H9 (cell line): ENCODE results near the gene EXOC5. TPM values are rescaled to one million over a fixed set of nuclear protein-coding genes. Genes with fewer than 3 reads are reported as not detected.

ENCODE experiments used
- DNase-seq: peaks from one replicate; pipeline ENCODE4 v3.0.0-alpha.2; 2017
- H2AFZ ChIP-seq: one replicate; pipeline ENCODE4 v1.6.1; 2013; ENCODE audit warnings: mild to moderate bottlenecking, low read length, control low read depth, moderate library complexity
- H2AK5ac ChIP-seq: 2 replicates; pipeline ENCODE4 v1.6.1; 2013; ENCODE audit warnings: low read length, control low read depth, mixed read lengths; ENCODE audit not compliant: insufficient read length
- H2BK120ac ChIP-seq: one replicate; pipeline ENCODE4 v1.6.1; 2013; ENCODE audit warnings: low read depth, mild to moderate bottlenecking, low read length, control low read depth, inconsistent platforms; ENCODE audit not compliant: poor library complexity, severe bottlenecking
- H2BK12ac ChIP-seq: 2 replicates; pipeline ENCODE4 v1.6.1; 2013; ENCODE audit warnings: low read length, control low read depth, mixed read lengths, low read depth; ENCODE audit not compliant: insufficient read length
- H2BK15ac ChIP-seq: 2 replicates; pipeline ENCODE4 v1.6.1; 2013; ENCODE audit warnings: low read depth, low read length, control low read depth
- H2BK20ac ChIP-seq: one replicate; pipeline ENCODE4 v1.6.1; 2013; ENCODE audit warnings: low read depth, mild to moderate bottlenecking, low read length, control low read depth, inconsistent platforms; ENCODE audit not compliant: poor library complexity, severe bottlenecking
- H2BK5ac ChIP-seq: 2 replicates; pipeline ENCODE4 v1.6.1; 2013; ENCODE audit warnings: low read length, control low read depth, mixed read lengths; ENCODE audit not compliant: insufficient read length
- H3K14ac ChIP-seq: 2 replicates; pipeline ENCODE4 v1.6.1; 2013; ENCODE audit warnings: low read length, control low read depth; ENCODE audit not compliant: insufficient read depth
- H3K18ac ChIP-seq: 2 replicates; pipeline ENCODE4 v1.6.1; 2013; ENCODE audit warnings: low read depth, mild to moderate bottlenecking, mixed read lengths, low read length, control low read depth; ENCODE audit not compliant: insufficient read length
- H3K23ac ChIP-seq: 2 replicates; pipeline ENCODE4 v1.6.1; 2013; ENCODE audit warnings: low read length, control low read depth, mixed read lengths, low read depth; ENCODE audit not compliant: insufficient read length
- H3K23me2 ChIP-seq: 2 replicates; pipeline ENCODE4 v1.6.1; 2013; ENCODE audit warnings: low read depth, mild to moderate bottlenecking, mixed read lengths, low read length, control low read depth; ENCODE audit not compliant: insufficient read length, poor library complexity, severe bottlenecking
- H3K27ac ChIP-seq: 2 replicates; pipeline ENCODE4 v1.5.1; 2013; ENCODE audit warnings: low read length, control low read depth, mixed read lengths, low read depth; ENCODE audit not compliant: insufficient read length
- H3K27me3 ChIP-seq: 2 replicates; pipeline ENCODE4 v1.6.1; 2013; ENCODE audit warnings: low read length, control low read depth, inconsistent platforms; ENCODE audit not compliant: insufficient read depth
- H3K4ac ChIP-seq: 2 replicates; pipeline ENCODE4 v1.6.1; 2013; ENCODE audit warnings: low read depth, mild to moderate bottlenecking, control low read depth, inconsistent platforms, low read length, moderate library complexity
- H3K4me1 ChIP-seq: 2 replicates; pipeline ENCODE4 v1.6.1; 2013; ENCODE audit warnings: low read length, control low read depth, inconsistent platforms; ENCODE audit not compliant: insufficient read depth
- H3K4me2 ChIP-seq: 2 replicates; pipeline ENCODE4 v1.6.1; 2013; ENCODE audit warnings: low read length, control low read depth, mixed read lengths; ENCODE audit not compliant: insufficient read length, insufficient read depth
- H3K56ac ChIP-seq: 2 replicates; pipeline ENCODE4 v1.6.1; 2013; ENCODE audit warnings: low read depth, mild to moderate bottlenecking, mixed read lengths, low read length, control low read depth; ENCODE audit not compliant: insufficient read length
- H3K79me1 ChIP-seq: 2 replicates; pipeline ENCODE4 v1.6.1; 2013; ENCODE audit warnings: low read depth, mild to moderate bottlenecking, moderate library complexity, low read length, control low read depth, inconsistent platforms; ENCODE audit not compliant: insufficient read depth, poor library complexity, severe bottlenecking
- H3K79me2 ChIP-seq: 2 replicates; pipeline ENCODE4 v1.6.1; 2013; ENCODE audit warnings: low read length, control low read depth, inconsistent platforms; ENCODE audit not compliant: insufficient read depth
- H3K9ac ChIP-seq: 2 replicates; pipeline ENCODE4 v1.6.1; 2013; ENCODE audit warnings: low read length, control low read depth, mixed read lengths; ENCODE audit not compliant: insufficient read length; ENCODE audit errors: extremely low read depth
- H3K9me3 ChIP-seq: one replicate; pipeline ENCODE4 v1.6.1; 2013; ENCODE audit warnings: low read depth, low read length, inconsistent platforms; ENCODE audit not compliant: control insufficient read depth
- H3T11ph ChIP-seq: one replicate; pipeline ENCODE4 v1.6.1; 2013; ENCODE audit warnings: mild to moderate bottlenecking, low read length, control low read depth, inconsistent platforms
- H4K20me1 ChIP-seq: one replicate; pipeline ENCODE4 v1.6.1; 2013; ENCODE audit not compliant: control insufficient read depth, insufficient read length, insufficient read depth
- H4K5ac ChIP-seq: 2 replicates; pipeline ENCODE4 v1.6.1; 2013; ENCODE audit warnings: low read depth, mild to moderate bottlenecking, mixed read lengths, low read length, control low read depth; ENCODE audit not compliant: insufficient read length
- H4K8ac ChIP-seq: replicated peaks from 2 replicates; pipeline ENCODE4 v1.6.1; 2013; ENCODE audit warnings: low read length, control low read depth, mixed read lengths, low read depth; ENCODE audit not compliant: insufficient read length
- H4K91ac ChIP-seq: 2 replicates; pipeline ENCODE4 v1.6.1; 2013; ENCODE audit warnings: low read depth, mild to moderate bottlenecking, moderate library complexity, mixed read lengths, low read length, control low read depth; ENCODE audit not compliant: insufficient read length
- H3K27ac Mint-ChIP-seq, 3 experiments: 2 replicates in 2 of 3; 3 replicates in 1 of 3; pipeline ENCODE4 v1.8.0; 2020 to 2021; ENCODE audit warnings: mixed read lengths in 3 of 3, mild to moderate bottlenecking in 1 of 3, moderate library complexity in 1 of 3
- H3K27me3 Mint-ChIP-seq: 2 replicates; pipeline ENCODE4 v1.8.0; 2021; ENCODE audit warnings: low read depth, mild to moderate bottlenecking, moderate library complexity, mixed read lengths
- H3K36me3 Mint-ChIP-seq, 3 experiments: 2 replicates in 2 of 3; 3 replicates in 1 of 3; pipeline ENCODE4 v1.8.0; 2020 to 2021; ENCODE audit warnings: low read depth in 3 of 3, mixed read lengths in 3 of 3; ENCODE audit not compliant: insufficient read depth in 1 of 3
- H3K4me1 Mint-ChIP-seq, 2 experiments: 2 replicates each; pipeline ENCODE4 v1.8.0; 2020; ENCODE audit warnings: mixed read lengths in 2 of 2
- H3K4me3 Mint-ChIP-seq, 2 experiments: 2 replicates in 1 of 2; 3 replicates in 1 of 2; pipeline ENCODE4 v1.8.0; 2020 to 2021; ENCODE audit warnings: mild to moderate bottlenecking in 2 of 2, mixed read lengths in 2 of 2, moderate library complexity in 1 of 2
- H3K9me3 Mint-ChIP-seq, 2 experiments: 2 replicates in 1 of 2; 3 replicates in 1 of 2; pipeline ENCODE4 v1.8.0; 2020; ENCODE audit warnings: mild to moderate bottlenecking in 2 of 2, mixed read lengths in 2 of 2, moderate library complexity in 1 of 2
- total RNA-seq: library from RNA; stranded (reverse); gene quantifications from 2 replicates; pipeline ENCODE4 v1.2.1, GENCODE V29; 2021
- TF ChIP-seq, protein P1 (sequence below): fragments of 200-600 bp; sonication (generic); conservative IDR thresholded peaks from 3 replicates; pipeline ENCODE4 v1.8.0; 2021; ENCODE audit warnings: antibody characterized with exemption, mild to moderate bottlenecking

EXOC5 gene
- total RNA-seq, 1 experiment from 2014 or later = 92.9 TPM

DNA sequence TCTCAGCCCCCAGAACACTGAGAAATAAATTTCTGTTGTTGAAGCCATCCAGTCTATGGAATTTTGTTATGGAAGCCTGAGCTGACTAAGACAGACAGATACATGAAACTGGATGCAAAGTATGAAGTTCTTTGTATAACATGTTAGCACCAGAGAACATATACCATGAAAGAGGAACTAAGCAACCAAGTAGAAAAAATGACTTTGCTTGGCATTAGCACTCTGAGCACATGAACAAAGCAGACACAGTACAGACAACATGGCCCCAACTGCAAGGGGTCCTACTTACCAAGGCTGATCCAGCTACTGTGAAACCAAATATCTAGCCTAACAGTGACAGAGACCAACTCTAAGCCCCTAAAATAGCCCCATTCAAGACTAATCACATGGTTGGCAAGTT lies 13.8 kb downstream of the EXOC5 start:
- DNase-seq = no peak
- no peak overlapping the region for H2BK20ac ChIP-seq
- no peak overlapping the region for H3K4ac ChIP-seq
- H3K27ac ChIP-seq = no peak overlapping the region
- no peak overlapping the region for H4K8ac ChIP-seq
- no peak overlapping the region for H3K56ac ChIP-seq
- no peak overlapping the region for H2BK12ac ChIP-seq
- 0 out of 5 replicates have a peak, but pooled peaks cover 0 to 2% of the 10 kb centered on the region in 2 experiments for H3K9me3 Mint-ChIP-seq
- H2BK5ac ChIP-seq = no peak overlapping the region
- H4K20me1 ChIP-seq = no peaks in the 10 kb centered on the region
- H3K79me1 ChIP-seq = peaks cover 8% of the 10 kb centered on the region
- TF ChIP-seq, protein P1, sequence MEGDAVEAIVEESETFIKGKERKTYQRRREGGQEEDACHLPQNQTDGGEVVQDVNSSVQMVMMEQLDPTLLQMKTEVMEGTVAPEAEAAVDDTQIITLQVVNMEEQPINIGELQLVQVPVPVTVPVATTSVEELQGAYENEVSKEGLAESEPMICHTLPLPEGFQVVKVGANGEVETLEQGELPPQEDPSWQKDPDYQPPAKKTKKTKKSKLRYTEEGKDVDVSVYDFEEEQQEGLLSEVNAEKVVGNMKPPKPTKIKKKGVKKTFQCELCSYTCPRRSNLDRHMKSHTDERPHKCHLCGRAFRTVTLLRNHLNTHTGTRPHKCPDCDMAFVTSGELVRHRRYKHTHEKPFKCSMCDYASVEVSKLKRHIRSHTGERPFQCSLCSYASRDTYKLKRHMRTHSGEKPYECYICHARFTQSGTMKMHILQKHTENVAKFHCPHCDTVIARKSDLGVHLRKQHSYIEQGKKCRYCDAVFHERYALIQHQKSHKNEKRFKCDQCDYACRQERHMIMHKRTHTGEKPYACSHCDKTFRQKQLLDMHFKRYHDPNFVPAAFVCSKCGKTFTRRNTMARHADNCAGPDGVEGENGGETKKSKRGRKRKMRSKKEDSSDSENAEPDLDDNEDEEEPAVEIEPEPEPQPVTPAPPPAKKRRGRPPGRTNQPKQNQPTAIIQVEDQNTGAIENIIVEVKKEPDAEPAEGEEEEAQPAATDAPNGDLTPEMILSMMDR = no peak
- no peak overlapping the region for H3K4me3 Mint-ChIP-seq
- H3K27ac Mint-ChIP-seq = no peak overlapping the region
- no peaks in the 10 kb centered on the region for H3K9me3 ChIP-seq
- no peak overlapping the region for H4K5ac ChIP-seq
- no peak overlapping the region for H3K18ac ChIP-seq
- no peak overlapping the region for H2AK5ac ChIP-seq
- no peak overlapping the region for H3K23ac ChIP-seq
- H2BK15ac ChIP-seq = no peak overlapping the region; the same call in 1 of the 2 replicates
- no peaks in the 10 kb centered on the region for H3K27me3 ChIP-seq
- no peak overlapping the region for H4K91ac ChIP-seq
- H3K27me3 Mint-ChIP-seq = no peaks in the 10 kb centered on the region
- peaks cover 11 to 21% (median 20%) of the 10 kb centered on the region in 3 experiments; a peak in 6 of 7 replicates for H3K36me3 Mint-ChIP-seq
- H2AFZ ChIP-seq = no peak overlapping the region
- H3K9ac ChIP-seq = no peak overlapping the region
- H3K14ac ChIP-seq = no peak overlapping the region
- H2BK120ac ChIP-seq = no peak overlapping the region
- no peak overlapping the region for H3K4me2 ChIP-seq
- H3K23me2 ChIP-seq = no peaks in the 10 kb centered on the region
- peaks cover 26% of the 10 kb centered on the region; the same call in 1 of the 2 replicates for H3K79me2 ChIP-seq
- no peaks in the 10 kb centered on the region; the same call in 1 of the 2 replicates for H3K4me1 ChIP-seq
- H3T11ph ChIP-seq = no peak overlapping the region
- H3K4me1 Mint-ChIP-seq = peaks cover 19 to 20% of the 10 kb centered on the region in 2 experiments
